HG02798 (cell line): ENCODE measurements around the gene EIF3B.

Source experiments
- ATAC-seq: cut with Tn5 transposase; IDR thresholded peaks from one replicate; pipeline ENCODE4 v1.9.1; 2021; ENCODE audit warnings: mild to moderate bottlenecking; ENCODE audit not compliant: unreplicated experiment, poor library complexity

The EIF3B gene

GRCh38 chr7:2420216-2420933, 65.7 kb downstream of the EIF3B start:
- no peak for ATAC-seq

GRCh38 chr7:2421943-2422310, 67.3 kb downstream of the EIF3B start:
- no peak for ATAC-seq

GRCh38 chr7:2425749-2426148, 71.1 kb downstream of the EIF3B start:
- no peak for ATAC-seq
